ENCODE measurements around the gene ATAD1.

GRCh38 chr10:87860816-87861403 lies 42.9 kb upstream of the ATAD1 start:
- TF ChIP-seq POLR2A (IDR thresholded peaks at IDR 0.05; ENCODE audit: low read depth, low read length), result no peak
- no peak for TF ChIP-seq POLR2AphosphoS5 (IDR thresholded peaks at IDR 0.05; ENCODE audit: low read depth, low read length)
- no peak for TF ChIP-seq TAF1 (IDR thresholded peaks at IDR 0.05; ENCODE audit: borderline replicate concordance, low read depth, low read length)

Measured in GM12892 (cell line).